ENCODE measurements around the gene MOV10L1.

Gene MOV10L1

DNA sequence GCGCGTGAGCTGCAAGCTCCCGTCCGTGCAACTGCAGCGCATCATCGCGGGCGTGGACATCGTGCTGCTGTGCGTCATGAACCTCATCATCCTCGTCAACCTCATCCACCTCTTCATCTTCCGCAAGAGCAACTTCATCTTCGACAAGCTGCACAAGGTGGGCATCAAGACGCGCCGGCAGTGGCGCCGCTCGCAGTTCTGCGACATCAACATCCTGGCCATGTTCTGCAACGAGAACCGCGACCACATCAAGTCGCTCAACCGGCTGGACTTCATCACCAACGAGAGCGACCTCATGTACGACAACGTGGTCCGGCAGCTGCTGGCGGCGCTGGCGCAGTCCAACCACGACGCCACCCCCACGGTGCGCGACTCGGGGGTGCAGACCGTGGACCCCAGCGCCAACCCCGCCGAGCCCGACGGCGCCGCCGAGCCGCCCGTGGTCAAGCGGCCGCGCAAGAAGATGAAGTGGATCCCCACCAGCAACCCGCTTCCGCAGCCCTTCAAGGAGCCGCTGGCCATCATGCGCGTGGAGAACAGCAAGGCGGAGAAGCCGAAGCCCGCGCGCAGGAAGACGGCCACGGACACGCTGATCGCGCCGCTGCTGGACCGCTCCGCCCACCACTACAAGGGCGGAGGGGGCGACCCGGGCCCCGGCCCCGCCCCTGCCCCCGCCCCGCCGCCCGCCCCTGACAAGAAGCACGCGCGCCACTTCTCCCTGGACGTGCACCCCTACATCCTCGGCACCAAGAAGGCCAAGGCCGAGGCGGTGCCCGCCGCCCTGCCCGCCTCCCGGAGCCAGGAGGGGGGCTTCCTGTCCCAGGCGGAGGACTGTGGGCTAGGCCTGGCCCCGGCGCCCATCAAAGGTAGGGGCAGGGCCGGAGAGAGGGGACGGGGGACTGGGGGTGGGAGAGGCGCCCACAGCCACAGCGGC is 88.0 kb downstream of the MOV10L1 start:
- DNase-seq (ENCODE audit: insufficient read length, low spot score) (no peak), FAIRE-seq (no peak)
- no peak for TF ChIP-seq POLR2A (IDR thresholded peaks at IDR 0.05; ENCODE audit: low read depth, low read length)

DNA sequence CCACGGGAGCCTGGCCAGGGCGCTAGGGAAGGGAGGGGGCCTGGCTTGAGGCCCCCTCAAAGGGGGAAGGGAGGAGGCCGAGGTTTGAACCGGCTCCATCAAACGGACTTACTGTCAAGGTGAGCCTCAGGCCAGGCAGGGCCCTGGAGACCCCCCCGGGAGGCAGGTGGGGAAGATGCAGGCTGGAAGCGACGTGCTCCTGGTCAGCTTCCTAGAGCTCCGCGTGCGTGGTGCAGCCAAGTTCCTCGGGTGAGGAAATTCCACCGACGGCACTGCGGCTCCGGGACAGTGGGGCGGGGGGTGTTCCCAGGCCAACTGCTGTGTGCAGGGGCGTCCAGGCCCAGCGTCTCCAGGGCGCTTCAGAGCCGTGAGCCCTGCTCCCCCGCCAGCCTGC is 88.7 kb downstream of the MOV10L1 start:
- FAIRE-seq (no peak), DNase-seq (ENCODE audit: insufficient read length, low spot score) (no peak)
- no peak for TF ChIP-seq POLR2A (IDR thresholded peaks at IDR 0.05; ENCODE audit: low read depth, low read length)

DNA sequence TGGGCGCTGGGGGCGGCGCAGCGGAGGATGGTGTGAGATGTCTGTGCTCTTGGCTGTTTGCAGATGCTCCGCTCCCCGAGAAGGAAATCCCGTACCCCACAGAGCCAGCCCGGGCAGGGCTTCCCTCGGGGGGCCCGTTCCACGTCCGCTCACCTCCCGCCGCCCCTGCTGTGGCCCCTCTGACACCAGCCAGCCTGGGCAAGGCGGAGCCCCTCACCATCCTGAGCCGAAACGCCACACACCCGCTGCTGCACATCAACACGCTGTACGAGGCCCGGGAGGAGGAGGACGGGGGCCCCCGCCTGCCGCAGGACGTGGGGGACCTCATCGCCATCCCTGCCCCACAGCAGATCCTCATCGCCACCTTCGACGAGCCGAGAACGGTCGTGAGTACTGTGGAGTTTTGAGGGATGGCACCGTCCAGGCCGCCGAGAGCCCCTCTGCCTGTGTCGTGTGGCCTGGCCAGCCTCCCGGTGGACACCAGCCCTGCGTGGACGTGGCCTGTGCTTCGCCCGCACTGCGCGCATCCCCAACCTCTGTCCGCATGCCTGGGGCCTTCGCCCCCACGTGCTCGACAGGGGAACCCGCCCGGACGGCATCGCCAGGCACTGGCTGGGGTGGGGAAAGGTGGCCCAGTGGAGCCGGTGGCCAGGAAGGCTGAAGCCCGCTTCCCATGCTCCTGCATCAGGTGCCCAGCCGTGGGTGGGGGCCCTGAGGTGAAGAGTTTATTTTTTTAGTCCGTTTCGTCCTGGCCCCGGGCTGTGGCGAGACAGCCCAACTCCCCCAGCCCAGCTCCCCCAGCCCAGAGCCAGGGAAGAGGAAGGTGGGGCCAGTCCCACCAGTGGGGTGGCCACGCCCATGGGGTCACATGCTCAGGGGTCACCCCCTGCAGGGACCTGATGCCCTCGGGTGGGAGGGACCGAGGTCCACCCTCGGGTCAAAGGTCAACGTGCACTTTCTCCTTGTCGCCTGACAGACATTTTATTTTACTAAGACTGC is 89.4 kb downstream of the MOV10L1 start:
- no peak for TF ChIP-seq POLR2A (IDR thresholded peaks at IDR 0.05; ENCODE audit: low read depth, low read length)
- FAIRE-seq = no peak
- DNase-seq (ENCODE audit: insufficient read length, low spot score) = no peak

DNA sequence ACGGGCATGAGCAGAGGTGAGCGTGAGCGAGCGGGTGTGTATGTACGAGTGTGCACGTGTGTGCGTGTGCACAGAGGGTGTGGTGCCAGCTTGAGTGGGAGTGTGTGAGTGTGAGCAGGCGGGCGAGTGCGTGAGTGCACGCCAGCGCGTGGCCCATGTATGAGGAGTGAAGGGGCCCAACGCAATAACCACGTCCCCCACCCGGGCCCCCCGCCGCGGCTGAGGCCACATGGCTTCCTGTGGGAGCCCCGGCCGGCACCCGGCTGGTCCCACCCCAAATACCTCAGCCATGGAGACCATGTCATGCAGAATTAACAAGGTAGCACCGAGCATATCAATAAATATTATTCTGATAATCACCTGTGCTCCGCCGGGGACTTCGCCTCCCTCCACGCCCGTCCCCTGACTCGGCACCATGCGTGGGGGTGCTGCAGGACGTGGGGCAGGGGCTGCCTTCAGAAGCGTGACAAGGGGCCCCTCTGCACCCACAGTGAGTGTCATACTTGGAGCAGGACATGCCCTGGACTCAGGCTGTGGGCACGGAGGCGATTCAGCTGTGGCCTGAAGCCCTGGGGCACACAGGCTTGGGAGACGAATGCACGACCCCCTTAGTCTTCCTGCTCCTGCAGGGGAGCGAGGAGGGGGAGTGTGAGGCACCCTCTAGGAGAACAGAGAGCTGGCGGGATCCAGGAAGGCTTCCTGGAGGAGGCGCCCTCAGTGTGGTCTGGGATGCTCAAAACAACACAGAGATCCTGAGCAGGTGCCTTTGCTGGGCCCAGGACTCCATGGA is 90.3 kb downstream of the MOV10L1 start:
- TF ChIP-seq POLR2A (IDR thresholded peaks at IDR 0.05; ENCODE audit: low read depth, low read length) = no peak
- DNase-seq (ENCODE audit: insufficient read length, low spot score) = no peak
- no peak for FAIRE-seq

DNA sequence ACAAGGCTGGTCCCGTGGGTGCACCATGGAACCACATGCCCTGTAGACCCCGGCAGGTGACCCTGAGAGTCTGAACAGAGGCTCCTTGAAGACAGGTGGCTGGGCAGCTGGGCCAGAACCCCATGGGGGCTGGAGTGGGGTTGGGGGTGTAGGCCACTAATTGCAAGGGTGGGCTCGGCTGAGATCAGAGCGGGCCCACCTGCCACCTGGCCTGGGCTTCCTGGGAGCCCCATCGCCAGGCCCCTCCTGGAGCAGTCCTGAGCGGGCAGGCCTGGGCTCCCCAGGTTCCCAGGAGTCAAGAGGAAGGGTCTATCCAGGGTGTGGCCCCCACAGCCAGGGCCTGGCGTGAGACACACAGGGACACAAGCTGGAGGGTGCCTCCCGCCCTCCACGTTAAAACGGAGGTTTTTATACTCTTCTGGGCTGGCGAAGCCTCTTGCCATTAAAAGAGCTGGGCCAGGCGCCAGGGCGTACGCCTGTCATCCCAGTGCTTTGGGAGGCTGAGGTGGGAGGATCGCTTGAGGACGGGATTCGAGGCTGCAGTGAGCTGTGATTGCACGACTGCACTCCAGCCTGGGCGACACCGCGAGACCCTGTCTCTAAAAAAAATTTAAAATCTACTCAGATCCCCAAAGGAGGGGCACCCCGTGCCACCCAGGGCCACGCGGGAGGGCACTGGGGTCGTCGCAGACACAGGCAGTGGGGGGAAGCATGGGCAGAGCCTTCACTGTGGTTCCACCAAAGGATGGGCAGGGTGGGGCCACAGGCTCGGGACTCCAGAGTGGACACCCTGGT is 91.1 kb downstream of the MOV10L1 start:
- no peak for DNase-seq (ENCODE audit: insufficient read length, low spot score)
- FAIRE-seq = no peak
- no peak for TF ChIP-seq POLR2A (IDR thresholded peaks at IDR 0.05; ENCODE audit: low read depth, low read length)

DNA sequence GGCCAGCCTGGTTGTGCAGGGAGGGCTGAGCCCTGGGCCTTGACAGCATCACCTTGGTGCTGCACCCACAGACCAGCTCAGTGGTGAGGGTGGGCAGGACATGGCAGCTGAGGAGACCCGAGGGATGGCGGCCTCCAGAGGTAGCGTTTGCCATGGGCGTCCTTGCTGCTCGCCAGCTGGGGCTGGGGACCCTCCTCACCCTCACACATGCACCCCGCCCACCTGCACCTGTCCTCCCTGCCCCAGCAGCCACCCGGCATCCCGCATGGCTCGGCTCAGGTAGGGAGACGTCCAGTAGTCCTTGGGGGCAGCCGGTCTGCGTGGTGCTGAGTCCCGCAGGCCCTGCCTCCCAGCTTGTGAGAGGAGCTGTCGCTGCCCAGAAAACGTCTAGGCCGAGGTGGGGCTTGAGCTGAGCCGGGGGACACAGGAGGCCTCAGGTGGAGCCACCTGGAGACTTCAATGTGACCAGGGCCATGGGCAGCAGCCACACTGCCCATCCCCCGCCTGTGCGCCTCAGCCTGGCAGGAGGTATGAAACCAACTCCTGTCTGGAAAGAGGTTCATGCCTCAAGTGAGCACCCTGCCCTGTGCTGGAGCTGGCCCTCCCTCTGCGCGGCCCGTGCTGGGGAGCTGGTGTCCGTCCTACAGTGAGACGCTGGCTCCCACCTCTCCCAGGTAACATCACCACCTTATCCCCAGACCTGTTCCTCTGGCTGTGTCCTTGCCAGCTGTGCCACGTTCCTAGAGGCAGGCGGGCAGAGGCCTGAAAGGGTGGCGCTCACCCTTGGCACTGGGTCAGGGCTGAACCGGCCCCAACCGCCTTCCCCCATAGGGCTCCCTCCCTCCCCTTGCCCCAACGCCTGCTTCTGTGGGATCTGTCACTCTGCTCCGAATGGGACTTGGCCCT is 92.6 kb downstream of the MOV10L1 start:
- FAIRE-seq = no peak
- TF ChIP-seq POLR2A (IDR thresholded peaks at IDR 0.05; ENCODE audit: low read depth, low read length) = no peak
- DNase-seq (ENCODE audit: insufficient read length, low spot score) = no peak

DNA sequence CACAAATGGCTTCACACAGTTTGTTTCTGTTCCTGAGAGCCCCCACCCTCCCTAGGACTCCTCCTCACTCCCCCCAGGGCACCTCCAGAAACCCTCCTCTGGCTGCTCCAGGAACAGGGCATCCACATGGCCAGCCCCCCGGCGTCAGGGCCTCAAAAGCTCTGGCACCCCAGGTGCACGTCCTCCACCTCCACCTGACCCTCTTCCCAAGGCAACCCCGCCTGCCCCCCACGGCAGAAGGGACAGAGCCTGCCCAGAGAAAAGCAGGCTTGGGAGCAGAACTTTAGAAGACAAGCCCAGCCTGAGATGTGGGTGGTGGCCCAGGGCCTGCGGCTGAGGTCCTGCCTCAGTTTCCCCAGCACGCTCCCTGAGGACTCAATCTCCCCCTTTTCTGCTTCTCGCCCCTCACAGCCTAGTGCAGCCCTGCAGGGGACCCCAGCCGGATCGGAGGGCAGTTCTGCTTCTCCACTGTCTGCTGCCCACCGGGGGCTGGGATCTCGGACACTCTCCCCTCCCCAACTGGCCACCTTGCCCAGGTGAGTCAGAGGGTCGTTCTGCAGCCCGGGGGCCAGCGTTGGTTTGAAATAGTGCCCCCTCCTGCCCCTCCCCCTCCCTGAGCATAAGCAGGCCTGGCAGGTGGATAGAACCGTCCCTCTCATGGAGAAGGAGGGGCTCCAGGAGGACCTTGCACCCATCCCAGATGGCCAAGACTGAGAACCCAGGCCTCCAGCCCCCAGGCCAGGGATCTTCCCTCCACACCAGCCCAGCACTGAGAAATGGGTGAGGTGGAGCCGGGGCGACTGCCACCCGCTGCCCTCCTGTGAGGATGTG is 93.5 kb downstream of the MOV10L1 start:
- TF ChIP-seq POLR2A (IDR thresholded peaks at IDR 0.05; ENCODE audit: low read depth, low read length) = no peak
- DNase-seq (ENCODE audit: insufficient read length, low spot score) (no peak), FAIRE-seq (no peak)

DNA sequence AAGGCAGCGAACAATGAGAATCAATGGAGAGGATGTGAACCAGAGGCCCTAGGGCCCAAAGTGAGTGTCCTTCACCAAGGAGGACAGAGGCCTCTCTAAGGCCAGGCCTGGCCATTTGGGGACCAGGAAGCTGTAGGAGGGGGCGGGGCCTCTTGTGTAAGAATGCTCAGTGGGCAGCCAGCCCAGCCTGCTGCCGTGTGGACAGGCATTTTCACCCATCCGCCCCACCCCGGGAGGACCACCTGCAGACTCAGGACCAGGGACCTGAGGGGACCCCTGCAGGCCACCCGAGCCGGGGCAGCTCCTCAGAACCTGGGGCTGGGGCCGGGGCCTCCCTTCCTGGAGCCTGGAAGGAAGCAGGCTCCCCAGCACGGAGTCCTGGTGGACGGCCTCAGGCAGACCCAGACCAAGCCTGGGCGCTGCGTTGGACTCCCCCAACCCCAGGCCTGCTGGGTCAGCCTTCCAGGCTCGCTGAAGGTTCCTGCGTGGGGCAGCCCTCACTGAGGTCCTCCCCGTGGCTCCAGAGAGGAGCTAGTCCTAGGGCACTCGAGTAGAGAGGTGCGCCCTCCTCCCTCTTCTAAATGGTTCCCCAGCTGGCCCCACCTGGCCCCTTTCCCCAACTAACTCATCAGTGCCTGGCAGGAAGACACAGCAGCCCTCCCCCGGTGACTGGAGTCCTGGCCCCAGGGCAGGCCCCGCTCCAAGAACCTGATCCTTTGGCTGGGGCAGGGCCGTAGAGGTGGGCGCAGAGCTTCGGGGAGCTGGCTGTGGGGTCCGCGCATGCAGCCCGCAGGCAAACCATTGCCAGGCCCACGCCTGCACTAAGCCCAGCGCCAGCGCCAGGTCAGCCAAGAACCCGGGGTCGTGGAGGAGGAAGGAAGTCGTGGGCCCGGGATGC is 94.4 kb downstream of the MOV10L1 start:
- no peak for TF ChIP-seq POLR2A (IDR thresholded peaks at IDR 0.05; ENCODE audit: low read depth, low read length)
- FAIRE-seq = no peak
- peak; percentile 59 for DNase-seq (ENCODE audit: insufficient read length, low spot score)

DNA sequence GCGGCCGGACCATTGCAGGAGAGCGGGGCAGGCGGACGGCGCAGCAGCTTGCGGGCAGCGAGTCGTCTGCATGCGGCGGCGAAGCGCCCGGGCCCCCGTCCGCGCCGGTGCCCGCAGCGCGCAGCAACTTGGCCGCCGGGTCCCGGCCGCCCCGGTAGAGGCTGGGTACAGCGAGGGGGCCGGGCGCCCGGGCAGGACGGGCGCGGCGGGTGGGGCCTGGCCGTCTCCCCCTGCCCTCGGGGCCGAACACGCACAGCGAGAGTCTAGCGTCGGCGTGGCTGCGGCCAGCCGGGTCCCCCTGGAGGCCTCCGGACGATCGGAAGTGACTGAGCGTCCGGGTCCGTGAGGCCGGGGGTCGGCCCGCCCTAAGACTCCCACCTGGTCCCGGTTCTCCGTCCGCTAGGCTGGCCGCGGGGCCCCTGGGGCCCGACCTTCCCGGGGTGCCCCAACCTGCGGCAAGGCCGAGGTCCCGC is 95.1 kb downstream of the MOV10L1 start:
- TF ChIP-seq POLR2A (IDR thresholded peaks at IDR 0.05; ENCODE audit: low read depth, low read length) = no peak
- DNase-seq (ENCODE audit: insufficient read length, low spot score) (no peak), FAIRE-seq (no peak)

All from H54 (cell line).